ENCODE data around the gene C9orf57. TPM values are rescaled to one million over a fixed set of nuclear protein-coding genes. Genes with fewer than 3 reads are reported as not detected.

C9orf57 gene
- total and polyA plus RNA-seq, 2 of the 8 experiments (the other 6 are each of a cell fraction or from before 2014, with no cell fraction given) = not detected

GRCh38 chr9:72041775-72042194, 18.6 kb downstream of the C9orf57 start:
- no peaks in the 10 kb centered on the region for H3K79me2 ChIP-seq (ENCODE audit: control insufficient read depth in 1 of 2, insufficient read depth in 2 of 2, low read length in 2 of 2)
- H3K4ac ChIP-seq (replicated peaks; ENCODE audit: insufficient read length, low read depth, low read length) = no peak overlapping the region
- WGBS, 2 experiments (ENCODE audit: extremely low coverage in 1 of 2, insufficient coverage in 1 of 2, insufficient read length in 1 of 2, insufficient replicate concordance in 2 of 2, low coverage in 1 of 2, low lambda C conversion rate in 2 of 2, missing lambda C conversion rate in 1 of 2) = 92% methylated on average over 6 of the region's 7 CpGs; no CpG with 5 or more reads in 1 of the 2 experiments
- H3K27me3 ChIP-seq (replicated peaks in 1 of 4; ENCODE audit: control insufficient read depth in 3 of 4, extremely low read depth in 1 of 4, insufficient read depth in 3 of 4, low read length in 3 of 4) = no peaks in the 10 kb centered on the region
- H3K79me1 ChIP-seq (ENCODE audit: low read depth, low read length) = no peaks in the 10 kb centered on the region
- no peak overlapping the region for H2BK15ac ChIP-seq (ENCODE audit: low read length)
- H2BK5ac ChIP-seq (ENCODE audit: low read depth, low read length) = no peak overlapping the region
- 0 out of 2 replicates have a peak overlapping the region, but pooled peaks have one; percentile 3 for H2AFZ ChIP-seq (ENCODE audit: low read length)
- no peak for DNase-seq (ENCODE audit: low read depth in 1 of 2, low spot score in 2 of 2)
- ChIA-PET CTCF (ENCODE audit: partially characterized antibody) (interaction anchor here (5.3 kb wide), 1 partner anchor 232 kb away, joined by 67 read pairs; no protein-coding TSS in a partner anchor), POLR2A (ENCODE audit: partially characterized antibody) (interaction anchor here (0.6 kb wide), 1 partner anchor 106 kb away, joined by 3 read pairs; no protein-coding TSS in a partner anchor)
- no peak overlapping the region for H3K23ac ChIP-seq (ENCODE audit: insufficient read length)
- TF ChIP-seq CEBPB (IDR thresholded peaks at IDR 0.05; ENCODE audit: low read depth, low read length) (no peak), FOSL1 (IDR thresholded peaks at IDR 0.05; ENCODE audit: insufficient read depth, low read depth, low read length) (no peak), BCL11A (IDR thresholded peaks at IDR 0.05; ENCODE audit: low read depth in 2 of 2, low read length in 2 of 2) (no peak), ZNF274 (IDR thresholded peaks at IDR 0.05; ENCODE audit: borderline replicate concordance, extremely low read depth, low read length) (no peak), CTCF (IDR thresholded peaks at IDR 0.05; ENCODE audit: control extremely low read depth in 1 of 3, insufficient read depth in 1 of 3, low read depth in 1 of 3, low read length in 3 of 3) (no peak)
- no peaks in the 10 kb centered on the region for H3K23me2 ChIP-seq (ENCODE audit: low read depth, low read length)
- no peak overlapping the region for H3K14ac ChIP-seq (ENCODE audit: insufficient read length)
- no peak overlapping the region for H2BK20ac ChIP-seq (ENCODE audit: low read length)
- no peak overlapping the region for H2BK12ac ChIP-seq (ENCODE audit: low read depth, low read length)
- H4K20me1 ChIP-seq (replicated peaks in 1 of 2; ENCODE audit: control insufficient read depth in 1 of 2, insufficient read depth in 2 of 2, low read length in 2 of 2) = no peaks in the 10 kb centered on the region
- H3K4me1 ChIP-seq (replicated peaks in 1 of 4; ENCODE audit: control insufficient read depth in 3 of 4, insufficient read depth in 4 of 4, low read length in 3 of 4) = no peaks in the 10 kb centered on the region
- no peak overlapping the region for H3K4me2 ChIP-seq (ENCODE audit: insufficient read depth in 1 of 2, low read depth in 2 of 2, low read length in 2 of 2)
- no peak overlapping the region for H4K5ac ChIP-seq (ENCODE audit: insufficient read length, low read depth, low read length)
- H3K18ac ChIP-seq (ENCODE audit: extremely low read depth, low read length) = no peak overlapping the region
- no peaks in the 10 kb centered on the region for H3K9me3 ChIP-seq (ENCODE audit: insufficient read depth in 2 of 2, low read depth in 1 of 2, low read length in 1 of 2)
- H2BK120ac ChIP-seq (replicated peaks; ENCODE audit: low read depth, low read length) = no peak overlapping the region
- H2AK5ac ChIP-seq (ENCODE audit: low read depth, low read length) = no peak overlapping the region
- no peak overlapping the region for H3K9ac ChIP-seq (replicated peaks in 1 of 4; ENCODE audit: extremely low read depth in 1 of 4, low read depth in 3 of 4, low read length in 3 of 4)
- no peak overlapping the region for H3K4me3 ChIP-seq (ENCODE audit: extremely low read depth in 1 of 4, insufficient read depth in 2 of 4, low read depth in 3 of 4, low read length in 4 of 4)
- no peak overlapping the region for H3K27ac ChIP-seq (ENCODE audit: low read depth, low read length)
- no peak overlapping the region for H4K8ac ChIP-seq (ENCODE audit: extremely low read depth, insufficient read depth, low read length)
- no peak for FAIRE-seq
- H3K56ac ChIP-seq (replicated peaks; ENCODE audit: insufficient read length, low read depth, low read length) = no peak overlapping the region
- no peaks in the 10 kb centered on the region for H3K36me3 ChIP-seq (ENCODE audit: control insufficient read depth in 2 of 4, insufficient read depth in 4 of 4, low read length in 3 of 4)
- no peak overlapping the region for H4K91ac ChIP-seq (replicated peaks; ENCODE audit: insufficient read length, low read length)

Data from H1 (cell line).